Smooth muscle cell (in vitro differentiated cells): ENCODE results near the gene RLN1. TPM values are rescaled to one million over a fixed set of nuclear protein-coding genes. Genes with fewer than 3 reads are reported as not detected.
A peak's percentile ranks its signal among the peaks of the same experiment; 100 is the strongest.
"Not testable (repeated sequence)": the region's sequence is repeated elsewhere in the genome, so short reads cannot be mapped to it uniquely, and the experiment has no call there.

ENCODE experiments used
- DNase-seq: peaks from one replicate; lab custom pipeline; 2025; ENCODE audit not compliant: unreplicated experiment; lab: John Stamatoyannopoulos, UW
- H2AFZ ChIP-seq: fragments of 200-600 bp; sonication (generic); 2 replicates; pipeline ENCODE4 v1.6.0; 2016; ENCODE audit warnings: antibody characterized with exemption, low read depth, mild to moderate bottlenecking
- H3F3A ChIP-seq: fragments of 200-600 bp; sonication (generic); 2 replicates; pipeline ENCODE4 v1.6.0; 2017; ENCODE audit warnings: antibody characterized with exemption, low read depth
- H3K27ac ChIP-seq: fragments of 200-600 bp; sonication (generic); 2 replicates; pipeline ENCODE4 v1.5.1; 2016; ENCODE audit warnings: low read depth, mild to moderate bottlenecking
- H3K27me3 ChIP-seq: fragments of 200-600 bp; sonication (generic); 2 replicates; pipeline ENCODE4 v1.6.1; 2016; ENCODE audit warnings: low read depth, mild to moderate bottlenecking
- H3K36me3 ChIP-seq: fragments of 200-600 bp; sonication (generic); 2 replicates; pipeline ENCODE4 v1.5.1; 2016; ENCODE audit warnings: low read depth
- H3K4me1 ChIP-seq: fragments of 200-600 bp; sonication (generic); 2 replicates; pipeline ENCODE4 v1.5.1; 2016; ENCODE audit warnings: low read depth
- H3K4me2 ChIP-seq: fragments of 200-600 bp; sonication (generic); 2 replicates; pipeline ENCODE4 v1.6.0; 2016; ENCODE audit warnings: mild to moderate bottlenecking
- H3K4me3 ChIP-seq: fragments of 200-600 bp; sonication (generic); 2 replicates; pipeline ENCODE4 v1.5.1; 2016; ENCODE audit warnings: mild to moderate bottlenecking
- H3K79me2 ChIP-seq: fragments of 200-600 bp; sonication (generic); 2 replicates; pipeline ENCODE4 v1.6.0; 2016; ENCODE audit warnings: low read depth, mild to moderate bottlenecking
- H3K9ac ChIP-seq: fragments of 200-600 bp; sonication (generic); 2 replicates; pipeline ENCODE4 v1.6.0; 2016; ENCODE audit warnings: low read depth
- H3K9me3 ChIP-seq: fragments of 200-600 bp; sonication (generic); replicated peaks from 2 replicates; pipeline ENCODE4 v1.5.1; 2016; ENCODE audit warnings: low read depth
- H4K20me1 ChIP-seq: fragments of 200-600 bp; sonication (generic); 2 replicates; pipeline ENCODE4 v1.6.0; 2016; ENCODE audit warnings: low read depth
- CTCF ChIP-seq: fragments of 200-600 bp; sonication (generic); IDR thresholded peaks from 2 replicates; pipeline ENCODE4 v1.5.1; 2017; ENCODE audit warnings: borderline replicate concordance, mild to moderate bottlenecking, antibody characterized with exemption; ENCODE audit not compliant: insufficient read depth, poor library complexity, severe bottlenecking
- WGBS: methylation state at CpG from one replicate; pipeline ENCODE4 v1.1.7; 2016; ENCODE audit warnings: low lambda C conversion rate; 5-methylcytosine and 5-hydroxymethylcytosine counted together
- polyA plus RNA-seq: library from polyadenylated mRNA; unstranded; fragments of >200 nt; fragmentation: Nextera tagmentation; extraction: Ambion mirVana; gene quantifications from 2 replicates; pipeline ENCODE4 v1.2.1, GENCODE V29; 2016
- total RNA-seq: library from RNA; depleted of rRNA; stranded (reverse); fragments of >200 nt; gene quantifications from 2 replicates; pipeline ENCODE4 v1.2.3, GENCODE V29; 2014

The RLN1 gene
- total RNA-seq (not detected in 2 replicates), polyA plus RNA-seq (not detected in 2 replicates)

- not testable (repeated sequence) for H3F3A ChIP-seq, H3K36me3 ChIP-seq, H3K79me2 ChIP-seq, H4K20me1 ChIP-seq, H3K27ac ChIP-seq, H3K9me3 ChIP-seq, H3K27me3 ChIP-seq, H3K4me1 ChIP-seq, H3K9ac ChIP-seq, H3K4me3 ChIP-seq, DNase-seq
- WGBS: 20% methylated on average over 14 of the region's 50 CpGs
- Histone ChIP-seq H3K4me2 (peak within 1 kb of the TSS; percentile 42), H2AFZ (peak within 1 kb of the TSS; percentile 27)
Observed at GRCh38 chr9:5338992-5339981, at the start of gene RLN1. TSS of gene RLN1 (minus strand) at chr9:5339876. CDS start at chr9:5339746, 130 bp downstream.

DNA sequence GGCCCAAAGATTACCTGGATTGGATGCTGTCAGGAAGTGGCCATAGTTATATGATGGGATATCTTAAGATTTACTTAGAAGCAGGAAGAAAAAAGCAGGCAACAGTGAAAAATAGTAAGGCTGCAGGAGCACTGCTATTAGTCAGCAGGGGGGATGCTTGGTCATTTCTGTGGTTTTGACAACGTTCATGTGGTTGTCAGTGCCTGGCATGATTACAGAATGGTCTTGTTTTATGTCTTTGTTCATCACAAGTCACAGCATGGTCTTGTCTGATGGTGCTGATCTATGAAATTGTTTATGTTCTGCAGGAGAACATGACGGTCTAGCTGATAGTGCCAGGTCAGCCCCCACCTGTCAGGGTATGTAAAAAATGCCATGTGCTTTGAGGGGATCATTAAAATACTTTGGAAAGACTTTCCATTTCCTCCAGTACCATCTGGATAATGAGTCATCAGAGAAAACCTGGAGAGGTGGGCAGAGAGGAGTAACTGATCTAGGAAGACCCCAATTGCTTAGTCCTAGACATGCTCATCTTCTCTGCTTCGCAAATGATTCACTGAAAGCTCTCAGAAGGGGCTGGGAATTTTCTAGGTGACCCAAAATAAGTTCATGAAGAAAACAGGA lies 49.5 kb upstream of the RLN1 start:
- Histone ChIP-seq H3K9me3 (no peaks in the 10 kb centered on the region), H3K79me2 (no peaks in the 10 kb centered on the region), H3K9ac (peak overlapping the region; percentile 7), H3K4me2 (peak overlapping the region; percentile 46), H3F3A (no peaks in the 10 kb centered on the region), H3K27me3 (no peaks in the 10 kb centered on the region), H3K4me3 (no peak overlapping the region), H2AFZ (no peak overlapping the region), H3K4me1 (no peaks in the 10 kb centered on the region), H3K36me3 (no peaks in the 10 kb centered on the region), H4K20me1 (no peaks in the 10 kb centered on the region), H3K27ac (peak overlapping the region; percentile 52)
- no peak for TF ChIP-seq CTCF
- WGBS: 46% methylated on average over 3 of the region's 3 CpGs
- no peak for DNase-seq

DNA sequence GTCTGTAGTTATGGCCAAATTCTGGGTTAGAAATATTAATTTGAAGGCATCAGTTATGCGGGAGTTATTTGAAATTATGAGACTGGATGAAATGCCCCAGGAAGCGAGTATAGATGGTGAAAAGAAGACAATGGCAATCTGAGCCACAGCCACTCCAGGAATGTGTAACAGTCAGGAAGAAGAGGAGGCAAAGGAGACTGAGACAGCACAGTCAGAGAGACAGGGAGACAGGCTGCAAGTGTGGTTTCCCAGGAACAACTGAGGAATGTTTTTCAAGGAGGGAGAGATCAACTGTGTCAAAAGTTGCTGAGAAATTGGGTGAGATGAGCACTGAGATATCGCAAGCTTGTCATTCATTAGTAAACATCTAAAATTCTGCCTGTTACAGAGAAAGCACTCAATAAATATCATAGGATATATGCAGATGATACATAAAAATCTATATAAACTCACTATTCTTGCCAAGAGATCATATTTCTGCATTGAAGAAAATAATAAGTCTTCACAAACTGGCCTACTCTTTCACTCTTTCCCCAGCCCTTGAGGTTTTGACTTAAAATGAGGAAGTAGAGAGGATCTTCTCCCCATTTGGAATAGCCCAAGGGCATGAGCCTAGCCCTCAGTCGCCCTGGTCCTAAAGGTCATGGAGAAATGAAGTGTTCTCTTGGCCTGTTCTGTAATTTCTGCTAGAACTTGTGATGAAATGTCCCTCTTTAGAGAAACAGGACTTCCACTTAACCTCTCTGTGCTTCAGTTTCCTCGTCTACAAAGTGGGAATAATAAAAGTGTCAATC lies 48.5 kb upstream of the RLN1 start:
- Histone ChIP-seq H3K27me3 (no peaks in the 10 kb centered on the region), H3K4me3 (no peak overlapping the region), H3K27ac (peak overlapping the region; percentile 1), H3K79me2 (no peaks in the 10 kb centered on the region), H3K4me2 (peak overlapping the region; percentile 5), H3F3A (no peaks in the 10 kb centered on the region), H3K36me3 (no peaks in the 10 kb centered on the region), H3K4me1 (no peaks in the 10 kb centered on the region), H4K20me1 (no peaks in the 10 kb centered on the region), H3K9ac (no peak overlapping the region), H2AFZ (no peak overlapping the region), H3K9me3 (no peaks in the 10 kb centered on the region)
- 75% methylated on average over 5 of the region's 5 CpGs for WGBS
- DNase-seq: no peak
- no peak for TF ChIP-seq CTCF

- H3F3A ChIP-seq: no peaks in the 10 kb centered on the region
- H2AFZ ChIP-seq: no peak overlapping the region
- H3K4me2 ChIP-seq: no peak overlapping the region
- no peaks in the 10 kb centered on the region for H3K79me2 ChIP-seq
- H3K27ac ChIP-seq: no peak overlapping the region
- no peaks in the 10 kb centered on the region for H3K9me3 ChIP-seq
- no peaks in the 10 kb centered on the region for H3K36me3 ChIP-seq
- H4K20me1 ChIP-seq: no peaks in the 10 kb centered on the region
- no peak overlapping the region for H3K4me3 ChIP-seq
- TF ChIP-seq CTCF: no peak
- no peak overlapping the region for H3K9ac ChIP-seq
- no peaks in the 10 kb centered on the region for H3K27me3 ChIP-seq
- H3K4me1 ChIP-seq: no peaks in the 10 kb centered on the region
- no peak for DNase-seq
Observed at GRCh38 chr9:5384436-5384835, 44.8 kb upstream of the RLN1 start.
